ES-I3 (cell line): Measurements from ENCODE around the gene MEGF11.

Source experiments
- H3K36me3 ChIP-seq: 2 replicates; pipeline ENCODE4 v1.6.1; 2013; ENCODE audit warnings: mild to moderate bottlenecking, low read length, control low read depth, moderate library complexity; ENCODE audit not compliant: insufficient read depth
- H3K4me1 ChIP-seq: 2 replicates; pipeline ENCODE4 v1.6.1; 2013; ENCODE audit warnings: mild to moderate bottlenecking, control low read depth, low read length; ENCODE audit not compliant: insufficient read depth
- H3K9ac ChIP-seq: 2 replicates; pipeline ENCODE4 v1.6.1; 2013; ENCODE audit warnings: low read depth, mild to moderate bottlenecking, low read length, moderate library complexity
- H3K9me3 ChIP-seq: 2 replicates; pipeline ENCODE4 v1.6.1; 2013; ENCODE audit warnings: mild to moderate bottlenecking, low read length, moderate library complexity; ENCODE audit not compliant: control insufficient read depth, insufficient read depth

MEGF11 gene

GRCh38 chr15:66238318-66238717, 15.2 kb downstream of the MEGF11 start:
- H3K9me3 ChIP-seq = no peaks in the 10 kb centered on the region
- 0 out of 2 replicates have a peak, but pooled peaks cover 4% of the 10 kb centered on the region for H3K4me1 ChIP-seq
- H3K9ac ChIP-seq = no peak overlapping the region
- no peaks in the 10 kb centered on the region for H3K36me3 ChIP-seq

DNA sequence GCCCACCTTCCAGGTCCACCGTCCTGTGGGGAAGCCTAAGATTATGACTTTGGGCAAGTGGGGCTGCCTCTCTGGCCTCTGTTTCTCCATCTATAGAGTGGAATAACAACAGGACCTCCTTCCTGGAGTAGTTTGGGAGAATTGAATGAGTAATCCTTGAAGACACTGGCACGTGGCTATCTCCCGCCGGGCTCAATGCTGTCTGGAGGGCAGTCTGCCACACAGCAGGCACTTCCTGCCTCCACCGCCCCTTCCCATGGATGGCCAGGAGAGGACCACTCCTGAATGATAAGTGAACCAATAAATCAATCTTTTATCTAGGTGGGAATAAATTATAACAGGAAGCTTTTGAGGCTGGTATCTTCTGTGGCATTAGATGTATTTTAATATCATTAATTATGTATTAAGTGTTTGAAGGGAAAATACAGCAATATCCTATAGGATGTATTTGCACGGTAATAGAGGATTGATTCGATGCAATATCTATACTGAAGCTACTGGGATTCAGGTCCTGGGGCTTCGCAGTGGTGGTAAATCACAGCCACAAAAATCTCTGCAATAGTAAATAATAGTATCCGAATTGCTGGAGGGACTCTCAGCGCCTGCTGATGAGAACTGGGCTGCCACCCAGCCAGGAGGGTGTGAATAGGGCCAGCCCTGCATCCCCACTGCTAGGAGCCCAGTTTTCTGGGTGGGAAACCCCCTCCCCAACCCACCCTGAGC, 15.9 kb downstream of the MEGF11 start:
- H3K36me3 ChIP-seq = no peaks in the 10 kb centered on the region
- H3K4me1 ChIP-seq = 0 out of 2 replicates have a peak, but pooled peaks cover 4% of the 10 kb centered on the region
- H3K9ac ChIP-seq = no peak overlapping the region
- no peaks in the 10 kb centered on the region for H3K9me3 ChIP-seq

- Histone ChIP-seq H3K9me3 (no peaks in the 10 kb centered on the region), H3K36me3 (no peaks in the 10 kb centered on the region), H3K9ac (no peak overlapping the region)
Observed at GRCh38 chr15:66236806-66237375, 16.7 kb downstream of the MEGF11 start.

DNA sequence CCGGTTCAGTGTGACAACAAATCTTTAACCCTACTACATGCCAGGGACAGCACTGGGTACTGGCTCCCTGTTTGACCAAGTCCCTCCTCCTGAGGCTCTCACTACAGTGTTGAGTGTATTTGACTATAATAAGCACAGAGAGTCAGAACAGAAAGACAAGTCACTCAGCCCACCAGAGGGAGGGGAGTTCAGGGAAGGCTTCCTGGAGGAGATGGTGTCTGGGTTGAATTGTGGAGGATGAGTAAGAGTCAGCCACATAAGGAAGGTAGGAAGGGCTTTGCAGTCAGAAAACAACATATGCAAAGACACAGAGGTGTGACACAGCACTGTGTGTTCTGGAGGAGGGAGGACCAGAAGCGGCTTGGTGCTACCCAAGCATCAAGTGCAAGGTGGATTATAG, 17.7 kb downstream of the MEGF11 start:
- Histone ChIP-seq H3K9ac (no peak overlapping the region), H3K36me3 (no peaks in the 10 kb centered on the region), H3K4me1 (no peaks in the 10 kb centered on the region), H3K9me3 (no peaks in the 10 kb centered on the region)

More at GRCh38 chr15:66236806-66237375, 16.7 kb downstream of the MEGF11 start:
- H3K4me1 ChIP-seq = 0 out of 2 replicates have a peak, but pooled peaks cover 4% of the 10 kb centered on the region

- Histone ChIP-seq H3K36me3 (no peaks in the 10 kb centered on the region), H3K9ac (no peak overlapping the region), H3K4me1 (no peaks in the 10 kb centered on the region)
Observed at GRCh38 chr15:66234798-66235197, 18.8 kb downstream of the MEGF11 start.

GRCh38 chr15:66233487-66234415, 19.8 kb downstream of the MEGF11 start:
- Histone ChIP-seq H3K4me1 (no peaks in the 10 kb centered on the region), H3K9ac (no peak overlapping the region), H3K36me3 (no peaks in the 10 kb centered on the region), H3K9me3 (no peaks in the 10 kb centered on the region)

More at GRCh38 chr15:66234798-66235197, 18.8 kb downstream of the MEGF11 start:
- no peaks in the 10 kb centered on the region for H3K9me3 ChIP-seq

DNA sequence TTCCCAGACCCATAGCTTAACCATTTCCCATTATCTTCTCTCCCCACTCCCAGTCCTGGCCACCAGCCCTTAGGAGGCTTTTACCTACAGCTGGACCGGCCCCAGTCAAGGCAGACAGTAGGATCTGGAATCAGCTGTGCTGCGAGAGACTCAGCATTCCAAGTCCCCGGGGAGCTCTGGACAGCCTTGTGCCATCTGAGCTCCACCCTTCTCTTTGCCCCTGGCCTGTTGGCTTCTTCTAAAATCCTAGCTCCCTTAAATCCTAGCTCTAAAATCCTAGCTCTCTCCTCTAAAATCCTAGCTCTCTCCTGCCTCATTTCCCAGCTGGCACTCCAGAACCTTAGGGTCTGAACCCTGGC, 21.3 kb downstream of the MEGF11 start:
- H3K4me1 ChIP-seq = no peaks in the 10 kb centered on the region
- H3K9me3 ChIP-seq = no peaks in the 10 kb centered on the region
- H3K36me3 ChIP-seq = no peaks in the 10 kb centered on the region

DNA sequence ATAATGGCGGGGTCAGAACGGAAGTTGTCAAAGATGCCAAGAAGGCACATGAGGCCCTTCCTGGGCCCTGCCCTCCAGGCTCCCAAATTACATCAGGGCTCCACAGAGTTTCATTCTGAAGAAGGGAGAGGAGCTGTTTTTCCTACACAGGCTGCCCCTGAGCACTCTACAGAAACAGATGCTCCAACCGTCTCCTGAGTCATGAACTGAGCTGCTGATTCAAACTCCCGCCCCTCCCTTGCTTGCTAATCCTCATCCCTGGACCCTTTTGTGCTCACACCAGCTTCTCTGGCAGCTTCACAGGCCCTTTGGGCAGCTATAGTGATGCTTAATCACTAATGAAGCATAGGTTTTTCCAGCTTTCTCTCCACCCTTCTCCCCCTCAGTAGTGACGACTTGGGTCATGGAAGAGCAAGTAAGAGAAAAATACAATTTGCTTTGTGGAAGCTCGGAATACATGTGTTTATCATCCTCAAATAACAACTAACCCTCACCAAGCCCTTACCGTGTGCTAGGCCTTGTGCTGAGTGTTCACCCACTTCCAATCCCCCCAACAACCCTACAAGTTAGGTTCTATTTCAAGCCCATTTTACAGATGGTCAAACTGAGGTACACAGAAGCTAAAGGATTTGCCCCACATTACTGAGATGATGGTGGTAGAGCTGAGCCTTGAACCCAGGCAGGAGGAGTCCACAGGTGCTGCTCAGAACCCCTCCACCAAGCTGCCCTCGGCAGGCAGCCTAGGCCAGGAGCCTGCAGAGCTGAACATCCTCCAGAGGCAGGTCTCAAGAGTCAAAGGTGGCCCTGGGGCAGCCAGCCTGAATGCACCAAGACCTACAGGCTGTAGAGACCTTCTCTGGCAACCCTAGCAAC, 21.9 kb downstream of the MEGF11 start:
- H3K9ac ChIP-seq = no peak overlapping the region
- no peaks in the 10 kb centered on the region for H3K9me3 ChIP-seq
- H3K4me1 ChIP-seq = no peaks in the 10 kb centered on the region
- no peaks in the 10 kb centered on the region for H3K36me3 ChIP-seq

More for the DNA sequence above, 21.3 kb downstream of the MEGF11 start:
- no peak overlapping the region for H3K9ac ChIP-seq

- no peak overlapping the region for H3K9ac ChIP-seq
- H3K4me1 ChIP-seq = no peaks in the 10 kb centered on the region
- H3K9me3 ChIP-seq = no peaks in the 10 kb centered on the region
- no peaks in the 10 kb centered on the region for H3K36me3 ChIP-seq
Observed at GRCh38 chr15:66229790-66230465, 23.6 kb downstream of the MEGF11 start.

- no peak overlapping the region for H3K9ac ChIP-seq
- no peaks in the 10 kb centered on the region for H3K4me1 ChIP-seq
- no peaks in the 10 kb centered on the region for H3K9me3 ChIP-seq
- no peaks in the 10 kb centered on the region for H3K36me3 ChIP-seq
Observed at GRCh38 chr15:66228807-66229735, 24.5 kb downstream of the MEGF11 start.

GRCh38 chr15:66226736-66227135, 26.8 kb downstream of the MEGF11 start:
- H3K36me3 ChIP-seq = no peaks in the 10 kb centered on the region
- H3K9ac ChIP-seq = no peak overlapping the region
- no peaks in the 10 kb centered on the region for H3K9me3 ChIP-seq
- no peaks in the 10 kb centered on the region for H3K4me1 ChIP-seq

- no peaks in the 10 kb centered on the region for H3K4me1 ChIP-seq
- no peaks in the 10 kb centered on the region for H3K9me3 ChIP-seq
- no peak overlapping the region for H3K9ac ChIP-seq
- H3K36me3 ChIP-seq = no peaks in the 10 kb centered on the region
Observed at GRCh38 chr15:66225656-66226274, 27.8 kb downstream of the MEGF11 start.
